GM12878 (cell line): Measurements from ENCODE around the gene RAP1A. TPM values are rescaled to one million over a fixed set of nuclear protein-coding genes. Genes with fewer than 3 reads are reported as not detected.

Experiments
- ATAC-seq: fragments of 200-7000 bp; cut with Tn5 transposase; 3 replicates; pipeline ENCODE4 v1.9.1; 2020; ENCODE audit warnings: mild to moderate bottlenecking, moderate library complexity
- BruUV-seq: library from RNA; stranded (reverse); fragments of 400-500 nt; replicated peaks from 2 replicates; lab custom pipeline; 2021; lab: Mats Ljungman, UMichigan
- CTCF ChIA-PET: fragments of 300-600 bp; sonication (Branson Sonifier 250); formaldehyde crosslinking; extraction: SDS; loops from one replicate; lab custom pipeline; 2021; ENCODE audit warnings: inconsistent platforms; lab: Yijun Ruan, JAX
- POLR2A ChIA-PET: fragments of 350-600 bp; formaldehyde crosslinking; extraction: SDS; loops from one replicate; lab custom pipeline; 2021; ENCODE audit warnings: inconsistent platforms; lab: Charles Lee
- RAD21 ChIA-PET: fragments of 300-600 bp; sonication (Branson Sonifier 250); formaldehyde crosslinking; loops from one replicate; lab custom pipeline; 2023; ENCODE audit warnings: antibody characterized with exemption; ENCODE audit not compliant: unreplicated experiment; lab: Charles Lee
- SMC1A ChIA-PET: fragments of 300-600 bp; sonication (Branson Sonifier 250); formaldehyde crosslinking; loops from one replicate; lab custom pipeline; 2023; ENCODE audit not compliant: unreplicated experiment, uncharacterized antibody; lab: Charles Lee
- DNase-seq: peaks from one replicate; pipeline ENCODE4 v3.0.0-alpha.2; 2011; ENCODE audit warnings: low read depth, low spot score
- FAIRE-seq: peaks from 3 replicates; lab custom pipeline; 2011; peaks lifted over from hg19 to GRCh38; lab: Jason Lieb, UNC
- H2AFZ ChIP-seq: 2 replicates; pipeline ENCODE4 v1.6.0; 2011; ENCODE audit warnings: low read depth, low read length, control low read depth; ENCODE audit not compliant: control insufficient read depth
- H3K27ac ChIP-seq: 2 replicates; pipeline ENCODE4 v1.5.1; 2011; ENCODE audit warnings: control low read depth; ENCODE audit not compliant: control insufficient read depth, insufficient read depth
- H3K27me3 ChIP-seq, 2 experiments: replicated peaks in 1 of 2; 2 replicates each; pipeline versions ENCODE4 v1.6.0 to v1.6.1; 2011; ENCODE audit warnings: low read length in 1 of 2; ENCODE audit not compliant: control insufficient read depth in 2 of 2, insufficient read depth in 2 of 2
- H3K36me3 ChIP-seq, 2 experiments: 2 replicates each; pipeline ENCODE4 v1.5.1; 2011; ENCODE audit warnings: low read length in 1 of 2; ENCODE audit not compliant: control insufficient read depth in 2 of 2, insufficient read depth in 2 of 2
- H3K4me1 ChIP-seq: 2 replicates; pipeline ENCODE4 v1.6.1; 2011; ENCODE audit warnings: mild to moderate bottlenecking, low read length, moderate library complexity, mixed read lengths; ENCODE audit not compliant: control insufficient read depth, insufficient read depth
- H3K4me2 ChIP-seq: 2 replicates; pipeline ENCODE4 v1.6.0; 2011; ENCODE audit warnings: control low read depth; ENCODE audit not compliant: control insufficient read depth, insufficient read depth
- H3K4me3 ChIP-seq: fragments of 200-600 bp; sonication (generic); 2 replicates; pipeline ENCODE4 v1.5.1; 2016
- H3K79me2 ChIP-seq: 2 replicates; pipeline ENCODE4 v1.6.0; 2011; ENCODE audit warnings: low read length; ENCODE audit not compliant: control insufficient read depth, insufficient read depth
- H3K9ac ChIP-seq: 2 replicates; pipeline ENCODE4 v1.8.0; 2011; ENCODE audit warnings: low read length, control low read depth, mixed read lengths; ENCODE audit not compliant: control insufficient read depth, insufficient read depth
- H3K9me3 ChIP-seq: replicated peaks from 3 replicates; pipeline ENCODE4 v1.5.1; 2011; ENCODE audit warnings: mild to moderate bottlenecking, low read length; ENCODE audit not compliant: control insufficient read depth, insufficient read depth
- H4K20me1 ChIP-seq: 2 replicates; pipeline ENCODE4 v1.6.0; 2011; ENCODE audit not compliant: control insufficient read depth, insufficient read depth
- CUX1 ChIP-seq: IDR thresholded peaks from 2 replicates; pipeline ENCODE4 v1.6.1; 2012; ENCODE audit warnings: improper control_type of control experiment, low read depth, low read length; ENCODE audit not compliant: insufficient replicate concordance
- EGR1 ChIP-seq, 2 experiments: IDR thresholded peaks; 1 replicate in 1 of 2; 2 replicates in 1 of 2; pipeline ENCODE4 v1.6.1; 2011 to 2012; ENCODE audit warnings: low read depth in 2 of 2, low read length in 2 of 2, borderline replicate concordance in 1 of 2, mild to moderate bottlenecking in 1 of 2, moderate library complexity in 1 of 2
- ELK1 ChIP-seq: IDR thresholded peaks from 2 replicates; pipeline ENCODE4 v1.6.1; 2012; ENCODE audit warnings: low read depth, low read length, improper control_type of control experiment
- ESRRA ChIP-seq: IDR thresholded peaks from 2 replicates; pipeline ENCODE4 v1.6.1; 2012; ENCODE audit warnings: mild to moderate bottlenecking, low read length, improper control_type of control experiment
- IKZF1 ChIP-seq: fragments of 450-650 bp; conservative IDR thresholded peaks from 2 replicates; pipeline ENCODE4 v1.6.1; 2017; ENCODE audit warnings: antibody characterized with exemption, mild to moderate bottlenecking
- IRF3 ChIP-seq: fragments of 450-650 bp; IDR thresholded peaks from 2 replicates; pipeline ENCODE4 v1.6.1; 2014; ENCODE audit warnings: mild to moderate bottlenecking
- MEF2B ChIP-seq: fragments of 450-650 bp; IDR thresholded peaks from 2 replicates; pipeline ENCODE4 v1.6.1; 2018; ENCODE audit warnings: mild to moderate bottlenecking, moderate library complexity; ENCODE audit not compliant: partially characterized antibody, poor library complexity, severe bottlenecking
- MTA3 ChIP-seq: IDR thresholded peaks from 2 replicates; pipeline ENCODE4 v1.6.1; 2012; ENCODE audit warnings: low read length, inconsistent platforms, borderline replicate concordance
- NFYA ChIP-seq: IDR thresholded peaks from 2 replicates; pipeline ENCODE4 v1.6.1; 2011; ENCODE audit warnings: low read depth, mild to moderate bottlenecking, low read length, improper control_type of control experiment, borderline replicate concordance
- SMAD1 ChIP-seq: fragments of 450-650 bp; IDR thresholded peaks from 2 replicates; pipeline ENCODE4 v1.6.1; 2018; ENCODE audit warnings: mild to moderate bottlenecking, low read depth; ENCODE audit not compliant: partially characterized antibody
- SMC3 ChIP-seq: IDR thresholded peaks from 2 replicates; pipeline ENCODE4 v1.6.1; 2011; ENCODE audit warnings: low read length, improper control_type of control experiment, borderline replicate concordance
- SP1 ChIP-seq: IDR thresholded peaks from one replicate; pipeline ENCODE4 v1.6.1; 2011; ENCODE audit warnings: low read depth, low read length
- TBL1XR1 ChIP-seq: IDR thresholded peaks from 2 replicates; pipeline ENCODE4 v1.6.1; 2012; ENCODE audit warnings: low read depth, low read length, improper control_type of control experiment
- WGBS: methylation state at CpG from one replicate; pipeline ENCODE4 v1.1.6; 2016; ENCODE audit warnings: low lambda C conversion rate; ENCODE audit not compliant: insufficient replicate concordance, insufficient coverage; ENCODE audit errors: missing lambda C conversion rate; 5-methylcytosine and 5-hydroxymethylcytosine counted together
- in situ Hi-C: fragments of 300-500 bp; cut with MboI; formaldehyde crosslinking; loops from 9 replicates; pipeline ENCODE4 v1.14.3; 2018; ENCODE audit warnings: mixed read lengths
- intact Hi-C: fragments of 100-400 bp; cut with micrococcal nuclease; formaldehyde crosslinking; loops from one replicate; pipeline ENCODE4 v1.14.2; 2022; ENCODE audit not compliant: unreplicated experiment
- polyA plus RNA-seq, 11 experiments: library from polyadenylated mRNA; depleted of rRNA in 4 of 11; unstranded in 6 of 11; stranded (reverse) in 5 of 11; fragments of >200 nt; fragmentation: Nextera tagmentation in 4 of 11; fragmentation: Illumina TruSeq in 1 of 11; extraction: Ambion mirVana in 4 of 11; extraction: Trizol in 1 of 11; gene quantifications; 1 replicate in 1 of 11; 2 replicates in 10 of 11; pipeline versions ENCODE4 v1.2.1 to v1.2.3, GENCODE V29; 2011 to 2016; ENCODE audit warnings: inconsistent platforms in 2 of 11, missing spikeins in 2 of 11, low read depth in 1 of 11
- total RNA-seq, 4 experiments: library from RNA; depleted of rRNA in 3 of 4; stranded (reverse); fragments of >200 nt in 3 of 4; fragmentation: Illumina TruSeq in 1 of 4; extraction: Trizol in 1 of 4; gene quantifications; 2 replicates each; pipeline versions ENCODE4 v1.2.1 to v1.2.3, GENCODE V29; 2013 to 2021

The RAP1A gene
- total and polyA plus RNA-seq, 10 of the 15 experiments (the other 5 are each of a cell fraction or from before 2014, with no cell fraction given), result 38.4 to 213 (median 86.0) TPM

GRCh38 chr1:111615870-111616715, 3.5 kb upstream of the RAP1A start:
- H3K9me3 ChIP-seq, result no peaks in the 10 kb centered on the region
- intact Hi-C loops, result loop anchor here (1.0 to 5.0 kb wide), 4 partner anchors 15 to 414 kb away; partner anchors contain the start of gene DENND2D
- FAIRE-seq (peak; percentile 87), DNase-seq (peak; percentile 91), ATAC-seq (peak; percentile 60)
- in situ Hi-C loops, result no loop called here
- peak overlapping the region; percentile 81 for H3K9ac ChIP-seq
- H3K27ac ChIP-seq, result peak overlapping the region; percentile 99
- H4K20me1 ChIP-seq, result no peaks in the 10 kb centered on the region
- peak overlapping the region; percentile 1; the same call in 1 of the 2 replicates for H3K4me3 ChIP-seq
- peaks cover 33% of the 10 kb centered on the region for H3K79me2 ChIP-seq
- POLR2A ChIA-PET, result interaction anchor here (0.6 to 14.9 kb wide), 12 partner anchors 10 to 140 kb away, joined by 3 to 242 read pairs (median 4); partner anchors contain the start of gene DDX20
- CTCF ChIA-PET, result interaction anchor here (0.6 to 15.3 kb wide), 18 partner anchors 8 to 154 kb away, joined by 3 to 143 read pairs (median 4); no protein-coding TSS in a partner anchor
- peak overlapping the region; percentile 98 for H3K4me2 ChIP-seq
- SMC1A ChIA-PET, result interaction anchor here (0.6 to 16.8 kb wide), 26 partner anchors 11 to 416 kb away, joined by 3 to 446 read pairs (median 4); no protein-coding TSS in a partner anchor
- RAD21 ChIA-PET, result interaction anchor here (0.6 to 16.8 kb wide), 19 partner anchors 8 to 139 kb away, joined by 3 to 331 read pairs (median 5); no protein-coding TSS in a partner anchor
- WGBS, result 2% methylated on average over 3 of the region's 3 CpGs
- peak overlapping the region; percentile 78 for H2AFZ ChIP-seq
- H3K27me3 ChIP-seq, result no peaks in the 10 kb centered on the region
- H3K36me3 ChIP-seq, result no peaks in the 10 kb centered on the region; a peak in 1 of 4 replicates
- peaks cover 34% of the 10 kb centered on the region for H3K4me1 ChIP-seq
- BruUV-seq, result TSS peak; percentile 67
- TF ChIP-seq SMAD1, result peak; percentile 78
- TF ChIP-seq ELK1, result no peak
- TF ChIP-seq NFYA, result no peak
- no peak; the same call in 1 of the 2 replicates for TF ChIP-seq TBL1XR1
- no peak for TF ChIP-seq ESRRA
- peak; percentile 25 for TF ChIP-seq SP1
- TF ChIP-seq IRF3, result no peak; the same call in 1 of the 2 replicates
- peak; percentile 91 for TF ChIP-seq IKZF1
- peak; percentile 84 for TF ChIP-seq MTA3
- TF ChIP-seq CUX1, result peak; percentile 72
- TF ChIP-seq SMC3, result peak; percentile 38; the same call in 1 of the 2 replicates
- TF ChIP-seq MEF2B, result peak; percentile 86
- TF ChIP-seq EGR1 (IDR thresholded peaks at IDR 0.05; ENCODE audit: borderline replicate concordance in 1 of 2, low read depth in 2 of 2, low read length in 2 of 2), result no peak
